Left colon (tissue), 2 donors: ENCODE results near the gene BRF1. TPM values are rescaled to one million over a fixed set of nuclear protein-coding genes. Genes with fewer than 3 reads are reported as not detected.
"Not testable (repeated sequence)": the region's sequence is repeated elsewhere in the genome, so short reads cannot be mapped to it uniquely, and the experiment has no call there.

Source experiments
- ATAC-seq: fragments of 200-7000 bp; cut with Tn5 transposase; one replicate; pipeline ENCODE4 v1.9.1; 2020; ENCODE audit warnings: mild to moderate bottlenecking, moderate library complexity
- DNase-seq, 2 donors: peaks; one replicate each; pipeline ENCODE4 v3.0.0-alpha.2; 2020
- intact Hi-C, 2 donors: fragments of 100-400 bp; cut with DNase I in 1 of 2; cut with micrococcal nuclease in 1 of 2; formaldehyde crosslinking; loops; one replicate each; pipeline versions ENCODE4 v1.11.2 to v1.14.0; 2022; cut with DNase I, micrococcal nuclease
- total RNA-seq, 2 donors: library from RNA; stranded (reverse); fragmentation: NEBNext Ultra II Directional; extraction: Animal tissue kit (Norgen Biotek cat#: 25700); gene quantifications; one replicate each; pipeline ENCODE4 v1.2.1, GENCODE V29; 2021
- donor health status: DM: no; HTN: no; CAD: no.
- donor health status: DM: yes; HTN: yes; CAD: no.

The BRF1 gene
- total RNA-seq, 2 donors from 2014 or later = 29.9 to 35.1 TPM

GRCh38 chr14:105281371-105282097, 19.3 kb downstream of the BRF1 start:
- intact Hi-C loops = loop anchor here in 1 of 2 donors (10.0 kb wide), 1 partner anchor 77 kb away; no protein-coding TSS in a partner anchor
- peak; percentile 51 for ATAC-seq
- no peak for DNase-seq

- DNase-seq (no peak), ATAC-seq (no peak)
- intact Hi-C loops = loop anchor here in 1 of 2 donors (10.0 kb wide), 1 partner anchor 76 kb away; no protein-coding TSS in a partner anchor
These were observed 20.3 kb downstream of the BRF1 start for GRCh38 chr14:105280525-105280924.

GRCh38 chr14:105279642-105280361, 21.0 kb downstream of the BRF1 start:
- no peak for DNase-seq
- ATAC-seq = peak; percentile 80
- intact Hi-C loops = loop anchor here in 1 of 2 donors (10.0 kb wide), 1 partner anchor 75 kb away; no protein-coding TSS in a partner anchor

GRCh38 chr14:105277448-105277847, 23.4 kb downstream of the BRF1 start:
- intact Hi-C loops, ATAC-seq, DNase-seq: not testable (repeated sequence)

GRCh38 chr14:105275267-105275946, 25.4 kb downstream of the BRF1 start:
- ATAC-seq (no peak), DNase-seq (no peak)
- intact Hi-C loops = no loop called here

GRCh38 chr14:105274637-105275036, 26.2 kb downstream of the BRF1 start:
- no peak for ATAC-seq
- DNase-seq = no peak
- intact Hi-C loops = no loop called here

- ATAC-seq (peak; percentile 37), DNase-seq (no peak)
- intact Hi-C loops = no loop called here
These were observed 27.7 kb downstream of the BRF1 start for GRCh38 chr14:105273062-105273461.

GRCh38 chr14:105272623-105273022, 28.2 kb downstream of the BRF1 start:
- no peak for DNase-seq
- intact Hi-C loops = no loop called here
- no peak for ATAC-seq

- ATAC-seq = no peak
- intact Hi-C loops = no loop called here
- DNase-seq = no peak
These were observed 29.4 kb downstream of the BRF1 start for GRCh38 chr14:105271224-105271890.

- no peak for DNase-seq
- no peak for ATAC-seq
- intact Hi-C loops = loop anchor here in 1 of 2 donors (10.0 kb wide), 1 partner anchor 55 kb away; no protein-coding TSS in a partner anchor
These were observed 31.4 kb downstream of the BRF1 start for GRCh38 chr14:105269405-105269804.

GRCh38 chr14:105268736-105269354, 32.0 kb downstream of the BRF1 start:
- DNase-seq = no peak
- ATAC-seq = no peak
- intact Hi-C loops = loop anchor here in 1 of 2 donors (10.0 kb wide), 1 partner anchor 54 kb away; no protein-coding TSS in a partner anchor

- intact Hi-C loops = loop anchor here in 1 of 2 donors (10.0 kb wide), 1 partner anchor 53 kb away; no protein-coding TSS in a partner anchor
- DNase-seq (peak in 1 of 2 donors; percentile 38), ATAC-seq (peak; percentile 91)
These were observed 32.8 kb downstream of the BRF1 start for GRCh38 chr14:105267820-105268548.

- intact Hi-C loops = loop anchor here in 1 of 2 donors (10.0 kb wide), 1 partner anchor 47 kb away; no protein-coding TSS in a partner anchor
- ATAC-seq = no peak
- DNase-seq = no peak
These were observed 39.0 kb downstream of the BRF1 start for GRCh38 chr14:105261781-105262180.

- intact Hi-C loops = loop anchor here in 1 of 2 donors (10.0 kb wide), 1 partner anchor 46 kb away; no protein-coding TSS in a partner anchor
- DNase-seq = no peak
- ATAC-seq = no peak
These were observed 39.8 kb downstream of the BRF1 start for GRCh38 chr14:105260959-105261358.

- intact Hi-C loops = no loop called here
- DNase-seq (peak; percentile 49 to 50), ATAC-seq (peak; percentile 67)
These were observed 42.0 kb downstream of the BRF1 start for GRCh38 chr14:105258846-105259245.

- peak; percentile 92 for DNase-seq
- peak; percentile 93 for ATAC-seq
- intact Hi-C loops = no loop called here
These were observed 43.3 kb downstream of the BRF1 start for GRCh38 chr14:105257464-105257863.

GRCh38 chr14:105256292-105256960, 44.4 kb downstream of the BRF1 start:
- DNase-seq (no peak), ATAC-seq (no peak)
- intact Hi-C loops = no loop called here
